ENCODE results near the gene D2HGDH. TPM values are rescaled to one million over a fixed set of nuclear protein-coding genes. Genes with fewer than 3 reads are reported as not detected.

D2HGDH gene
- total and polyA plus RNA-seq, 3 donors from 2014 or later: 15.6 to 37.7 (median 36.1) TPM

GRCh38 chr2:241702155-241703031 lies 32.0 kb upstream of the D2HGDH start:
- H3K4me1 ChIP-seq: peaks cover 6% of the 10 kb centered on the region
- 1% methylated on average over 36 of the region's 98 CpGs; no CpG with 5 or more reads in 1 of the 2 donors for WGBS, 2 donors
- no peaks in the 10 kb centered on the region for H3K27me3 ChIP-seq
- TF ChIP-seq POLR2A (IDR thresholded peaks at IDR 0.05): no peak
- TF ChIP-seq CTCF (IDR thresholded peaks at IDR 0.05): no peak
- H3K36me3 ChIP-seq (ENCODE audit: low read depth, missing control alignments): no peaks in the 10 kb centered on the region
- H3K27ac ChIP-seq: peak overlapping the region in 1 of 2 donors; percentile 89
- DNase-seq: peak; percentile 87
- peak overlapping the region; percentile 84 for H3K4me3 ChIP-seq
- H3K9me3 ChIP-seq: no peaks in the 10 kb centered on the region
- intact Hi-C loops (cut with DNase I; ENCODE audit: low total_unique reads): no loop called here

- no peak for TF ChIP-seq CTCF (IDR thresholded peaks at IDR 0.05)
- intact Hi-C loops (cut with DNase I; ENCODE audit: low total_unique reads): no loop called here
These were observed 31.3 kb upstream of the D2HGDH start for GRCh38 chr2:241703032-241703604.

GRCh38 chr2:241706537-241706936 lies 27.9 kb upstream of the D2HGDH start:
- Histone ChIP-seq H3K4me3 (no peak overlapping the region), H3K4me1 (peaks cover 6% of the 10 kb centered on the region), H3K36me3 (ENCODE audit: low read depth, missing control alignments) (no peaks in the 10 kb centered on the region), H3K27me3 (no peaks in the 10 kb centered on the region), H3K27ac (no peak overlapping the region), H3K9me3 (no peaks in the 10 kb centered on the region)
- TF ChIP-seq POLR2A (IDR thresholded peaks at IDR 0.05) (no peak), CTCF (IDR thresholded peaks at IDR 0.05) (no peak)
- intact Hi-C loops (cut with DNase I; ENCODE audit: low total_unique reads): no loop called here
- 95 to 98% methylated on average over 6 of the region's 6 CpGs for WGBS, 2 donors
- DNase-seq: no peak

More at GRCh38 chr2:241703032-241703604, 31.3 kb upstream of the D2HGDH start:
- H3K27ac ChIP-seq: peak overlapping the region in 1 of 2 donors; percentile 89
- H3K9me3 ChIP-seq: no peaks in the 10 kb centered on the region
- no peak for DNase-seq
- H3K27me3 ChIP-seq: no peaks in the 10 kb centered on the region
- peaks cover 6% of the 10 kb centered on the region for H3K4me1 ChIP-seq
- H3K4me3 ChIP-seq: peak overlapping the region; percentile 84
- H3K36me3 ChIP-seq (ENCODE audit: low read depth, missing control alignments): no peaks in the 10 kb centered on the region
- 27 to 50% methylated on average over 7 to 11 of the region's 11 CpGs for WGBS, 2 donors

GRCh38 chr2:241708879-241709278 lies 25.6 kb upstream of the D2HGDH start:
- Histone ChIP-seq H3K4me3 (no peak overlapping the region), H3K27me3 (no peaks in the 10 kb centered on the region), H3K27ac (no peak overlapping the region), H3K4me1 (no peaks in the 10 kb centered on the region), H3K36me3 (ENCODE audit: low read depth, missing control alignments) (no peaks in the 10 kb centered on the region), H3K9me3 (no peaks in the 10 kb centered on the region)
- no peak for TF ChIP-seq POLR2A (IDR thresholded peaks at IDR 0.05)
- TF ChIP-seq CTCF (IDR thresholded peaks at IDR 0.05): no peak
- WGBS, 2 donors: 88 to 94% methylated on average over 10 of the region's 10 CpGs
- intact Hi-C loops (cut with DNase I; ENCODE audit: low total_unique reads): no loop called here
- no peak for DNase-seq

Measured in testis (tissue), 3 donors.